HFFc6 (cell line): ENCODE data around the gene CCN2. TPM values are rescaled to one million over a fixed set of nuclear protein-coding genes. Genes with fewer than 3 reads are reported as not detected.

Experiments
- DNase-seq: peaks from one replicate; pipeline ENCODE4 v3.0.0-alpha.2; 2018
- H3K27ac Mint-ChIP-seq: 2 replicates; pipeline ENCODE4 v1.8.0; 2020; ENCODE audit warnings: mild to moderate bottlenecking, mixed read lengths
- H3K27me3 Mint-ChIP-seq: 2 replicates; pipeline ENCODE4 v1.8.0; 2021; ENCODE audit warnings: mild to moderate bottlenecking, moderate library complexity, mixed read lengths; ENCODE audit not compliant: insufficient read depth
- H3K36me3 Mint-ChIP-seq: 2 replicates; pipeline ENCODE4 v1.8.0; 2021; ENCODE audit warnings: low read depth, mixed read lengths
- H3K4me1 Mint-ChIP-seq: 2 replicates; pipeline ENCODE4 v1.8.0; 2020; ENCODE audit warnings: low read depth, mixed read lengths
- H3K4me3 Mint-ChIP-seq: 2 replicates; pipeline ENCODE4 v1.8.0; 2020; ENCODE audit warnings: mild to moderate bottlenecking, moderate library complexity, mixed read lengths
- H3K9me3 Mint-ChIP-seq: 2 replicates; pipeline ENCODE4 v1.8.0; 2020; ENCODE audit warnings: mild to moderate bottlenecking, mixed read lengths
- total RNA-seq, 6 experiments: library from RNA; stranded (reverse); fragmentation: NEBNext Ultra II Directional; extraction: Animal tissue kit (Norgen Biotek cat#: 25700); gene quantifications; 2 replicates in 1 of 6; 3 replicates in 5 of 6; pipeline ENCODE4 v1.2.3, GENCODE V29; 2021
- TF ChIP-seq, protein P1 (sequence below): fragments of 200-600 bp; sonication (generic); IDR thresholded peaks from 2 replicates; pipeline ENCODE4 v1.5.0; 2021; ENCODE audit warnings: antibody characterized with exemption, mild to moderate bottlenecking

The CCN2 gene
- total RNA-seq, 6 experiments from 2014 or later: 493 to 923 (median 550) TPM

DNA sequence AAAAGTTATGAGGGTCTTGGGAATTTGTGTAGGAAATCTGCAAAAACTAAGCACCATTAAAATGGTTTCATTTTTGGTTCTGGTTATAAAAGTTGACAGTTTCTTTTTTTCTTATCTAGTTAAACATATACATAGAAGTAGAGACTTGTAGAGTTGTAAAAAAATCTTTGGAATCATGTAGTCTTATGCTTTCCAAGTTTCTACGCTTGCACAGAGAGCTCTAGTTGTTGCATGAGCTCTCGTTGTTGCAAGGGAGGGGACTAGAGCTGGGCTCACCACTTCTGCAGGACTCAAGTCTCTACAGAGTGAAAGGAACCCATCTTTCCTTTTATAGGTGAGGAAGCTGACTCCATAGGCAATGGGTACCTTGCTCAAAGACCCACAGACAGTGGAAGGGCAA is 21.6 kb upstream of the CCN2 start:
- no peaks in the 10 kb centered on the region for H3K36me3 Mint-ChIP-seq
- no peak overlapping the region for H3K27ac Mint-ChIP-seq
- peaks cover 20% of the 10 kb centered on the region for H3K4me1 Mint-ChIP-seq
- H3K9me3 Mint-ChIP-seq: no peaks in the 10 kb centered on the region
- no peak for DNase-seq
- no peaks in the 10 kb centered on the region; the same call in 1 of the 2 replicates for H3K27me3 Mint-ChIP-seq
- TF ChIP-seq, protein P1, sequence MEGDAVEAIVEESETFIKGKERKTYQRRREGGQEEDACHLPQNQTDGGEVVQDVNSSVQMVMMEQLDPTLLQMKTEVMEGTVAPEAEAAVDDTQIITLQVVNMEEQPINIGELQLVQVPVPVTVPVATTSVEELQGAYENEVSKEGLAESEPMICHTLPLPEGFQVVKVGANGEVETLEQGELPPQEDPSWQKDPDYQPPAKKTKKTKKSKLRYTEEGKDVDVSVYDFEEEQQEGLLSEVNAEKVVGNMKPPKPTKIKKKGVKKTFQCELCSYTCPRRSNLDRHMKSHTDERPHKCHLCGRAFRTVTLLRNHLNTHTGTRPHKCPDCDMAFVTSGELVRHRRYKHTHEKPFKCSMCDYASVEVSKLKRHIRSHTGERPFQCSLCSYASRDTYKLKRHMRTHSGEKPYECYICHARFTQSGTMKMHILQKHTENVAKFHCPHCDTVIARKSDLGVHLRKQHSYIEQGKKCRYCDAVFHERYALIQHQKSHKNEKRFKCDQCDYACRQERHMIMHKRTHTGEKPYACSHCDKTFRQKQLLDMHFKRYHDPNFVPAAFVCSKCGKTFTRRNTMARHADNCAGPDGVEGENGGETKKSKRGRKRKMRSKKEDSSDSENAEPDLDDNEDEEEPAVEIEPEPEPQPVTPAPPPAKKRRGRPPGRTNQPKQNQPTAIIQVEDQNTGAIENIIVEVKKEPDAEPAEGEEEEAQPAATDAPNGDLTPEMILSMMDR: no peak
- H3K4me3 Mint-ChIP-seq: no peak overlapping the region

DNA sequence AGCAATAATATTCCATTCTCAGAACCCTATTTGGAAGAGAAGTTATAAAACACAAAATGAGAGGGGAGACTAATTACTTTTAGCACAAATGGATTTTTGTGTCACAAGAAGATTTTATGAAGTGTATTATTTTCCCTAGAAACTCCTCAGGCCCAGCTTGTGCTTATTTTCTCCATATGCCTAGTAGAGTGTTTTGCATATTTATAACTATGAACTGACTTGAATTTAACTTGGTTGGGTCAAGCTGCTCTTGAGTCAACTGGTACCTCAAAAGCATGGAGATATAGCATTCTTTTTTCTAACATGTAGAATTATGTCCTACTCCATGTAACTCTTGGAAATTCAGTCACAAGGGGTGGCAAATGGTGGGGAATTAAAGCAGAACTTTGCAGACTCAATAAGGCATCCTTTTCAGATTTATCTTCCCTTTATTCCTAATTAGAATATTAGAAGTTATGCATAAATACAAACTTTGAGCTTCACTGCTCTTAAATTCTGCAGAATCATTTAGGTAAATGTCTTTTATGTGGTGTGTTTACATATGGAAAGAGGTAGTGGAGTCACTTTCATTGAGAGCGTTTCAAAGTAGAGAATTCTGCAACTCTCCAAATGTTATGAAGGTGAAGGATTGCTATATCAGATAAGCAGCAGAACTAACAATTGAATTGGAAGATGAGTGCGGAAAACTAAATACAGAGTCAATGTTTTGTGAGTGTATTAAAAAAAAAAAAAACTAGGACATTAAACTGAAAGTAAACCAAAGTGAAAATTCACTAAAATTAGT is 19.1 kb upstream of the CCN2 start:
- Mint-ChIP-seq H3K9me3 (no peaks in the 10 kb centered on the region), H3K36me3 (no peaks in the 10 kb centered on the region), H3K4me3 (no peak overlapping the region), H3K27me3 (no peaks in the 10 kb centered on the region), H3K27ac (no peak overlapping the region), H3K4me1 (peaks cover 6% of the 10 kb centered on the region; the same call in 1 of the 2 replicates)
- no peak for DNase-seq
- TF ChIP-seq, protein P1: no peak

DNA sequence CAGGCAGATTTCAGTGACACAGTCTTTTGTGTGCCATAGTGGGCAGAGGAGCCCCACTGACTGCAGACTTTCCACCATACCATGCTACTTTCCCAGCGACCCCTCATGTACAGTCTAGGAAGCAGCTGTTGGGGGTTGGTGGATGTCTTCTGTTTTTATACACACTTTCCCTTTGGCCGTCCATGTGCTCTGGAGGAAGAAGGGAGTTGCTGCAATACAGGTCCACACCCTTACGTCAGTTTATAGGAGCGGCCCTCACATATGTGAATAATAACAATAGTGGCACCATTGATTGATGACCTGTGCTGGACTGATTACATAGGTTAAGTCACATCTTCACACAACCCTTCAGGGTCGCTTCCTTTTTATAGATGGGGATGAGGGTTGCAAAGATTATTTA is 17.5 kb upstream of the CCN2 start:
- Mint-ChIP-seq H3K27ac (no peak overlapping the region), H3K27me3 (no peaks in the 10 kb centered on the region)

DNA sequence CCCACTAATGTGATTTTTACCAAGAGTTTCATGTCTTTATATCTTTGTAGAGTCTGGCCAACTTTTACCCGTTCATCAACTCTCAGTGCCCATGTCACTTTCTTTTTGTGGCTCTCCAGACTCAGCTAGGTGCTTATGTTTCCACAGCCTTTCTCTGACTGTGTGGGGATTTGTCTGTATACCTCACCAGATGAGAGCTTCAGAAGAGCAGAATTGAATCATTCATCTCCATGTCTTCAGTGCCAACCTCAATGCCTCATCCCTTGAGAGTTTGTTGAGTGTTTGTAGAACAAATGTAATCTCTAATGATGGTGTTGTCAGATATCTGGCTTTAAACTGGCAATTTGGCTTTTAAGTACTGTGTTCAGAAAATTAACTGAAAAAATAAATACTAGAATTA is 16.8 kb upstream of the CCN2 start:
- no peak for DNase-seq
- Mint-ChIP-seq H3K9me3 (no peaks in the 10 kb centered on the region), H3K27ac (no peak overlapping the region), H3K4me1 (peaks cover 6% of the 10 kb centered on the region; the same call in 1 of the 2 replicates), H3K4me3 (no peak overlapping the region), H3K27me3 (no peaks in the 10 kb centered on the region), H3K36me3 (no peaks in the 10 kb centered on the region)
- TF ChIP-seq, protein P1: no peak

More for the DNA sequence above, 17.5 kb upstream of the CCN2 start:
- Mint-ChIP-seq H3K4me1 (peaks cover 6% of the 10 kb centered on the region; the same call in 1 of the 2 replicates), H3K4me3 (no peak overlapping the region), H3K9me3 (no peaks in the 10 kb centered on the region), H3K36me3 (no peaks in the 10 kb centered on the region)
- DNase-seq: no peak
- TF ChIP-seq, protein P1: no peak

DNA sequence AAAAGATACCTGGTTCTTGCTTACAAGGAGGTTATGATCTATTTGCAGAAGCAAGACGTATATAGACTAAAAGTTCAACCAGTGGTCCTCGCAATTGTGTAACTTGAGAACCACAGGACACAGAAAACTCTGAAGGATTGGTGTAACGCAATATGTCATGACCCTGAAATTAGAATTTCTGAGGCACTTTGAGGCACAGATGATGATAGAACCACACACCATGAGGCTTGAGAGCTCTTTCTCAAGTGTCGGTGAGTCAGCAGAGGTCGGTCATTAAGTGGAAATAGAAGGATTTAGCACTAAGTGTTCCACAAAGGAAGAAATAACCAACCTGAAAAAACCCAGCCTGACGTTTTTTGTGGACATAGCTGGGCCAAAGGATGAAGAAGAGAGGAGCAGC is 15.3 kb upstream of the CCN2 start:
- no peak overlapping the region for H3K27ac Mint-ChIP-seq
- no peaks in the 10 kb centered on the region for H3K27me3 Mint-ChIP-seq
- TF ChIP-seq, protein P1: no peak
- no peaks in the 10 kb centered on the region for H3K36me3 Mint-ChIP-seq
- no peak for DNase-seq
- peaks cover 6% of the 10 kb centered on the region; the same call in 1 of the 2 replicates for H3K4me1 Mint-ChIP-seq
- no peak overlapping the region for H3K4me3 Mint-ChIP-seq
- H3K9me3 Mint-ChIP-seq: no peaks in the 10 kb centered on the region
